Stimulated activated CD8-positive, alpha-beta memory T cell treated with anti-CD3 and anti-CD28 coated beads, Interleukin-15, amount 100 ng/mL, for 1 hour (primary cell): ENCODE results near the gene ZFP69.
"Not testable (repeated sequence)": the region's sequence is repeated elsewhere in the genome, so short reads cannot be mapped to it uniquely, and the experiment has no call there.

Source experiments
- DNase-seq: peaks from one replicate; pipeline ENCODE4 v3.0.0-alpha.2; 2020; ENCODE audit warnings: low read depth

ZFP69 gene

GRCh38 chr1:40476924-40477677, at the start of gene ZFP69:
Gene ZFP69 (plus strand): TSS chr1:40477290. CDS start chr1:40479362, 2,072 bp downstream.
- peak; percentile 37 for DNase-seq

- DNase-seq, result no peak
Observed at GRCh38 chr1:40431385-40431784, 45.7 kb upstream of the ZFP69 start.

GRCh38 chr1:40432644-40433390, 44.3 kb upstream of the ZFP69 start:
- no peak for DNase-seq

GRCh38 chr1:40435471-40435870, 41.6 kb upstream of the ZFP69 start:
- DNase-seq, result no peak

- DNase-seq, result no peak
Observed at GRCh38 chr1:40435876-40436275, 41.2 kb upstream of the ZFP69 start.

- DNase-seq, result no peak
Observed at GRCh38 chr1:40438391-40439015, 38.6 kb upstream of the ZFP69 start.

GRCh38 chr1:40439247-40439646, 37.8 kb upstream of the ZFP69 start:
- DNase-seq, result no peak

GRCh38 chr1:40449684-40450494, 27.2 kb upstream of the ZFP69 start, which contains the start of gene ZFP69B:
Gene ZFP69B (plus strand): TSS chr1:40450476. CDS start chr1:40450962, 486 bp downstream.
- peak; percentile 79 for DNase-seq

GRCh38 chr1:40450495-40451237, 26.4 kb upstream of the ZFP69 start:
- peak; percentile 59 for DNase-seq

- no peak for DNase-seq
Observed at GRCh38 chr1:40451238-40451585, 25.9 kb upstream of the ZFP69 start.

- no peak for DNase-seq
Observed at GRCh38 chr1:40454873-40455272, 22.2 kb upstream of the ZFP69 start.

GRCh38 chr1:40462956-40463590, 14.0 kb upstream of the ZFP69 start:
- DNase-seq, result no peak

GRCh38 chr1:40469327-40469726, 7.8 kb upstream of the ZFP69 start:
- no peak for DNase-seq

GRCh38 chr1:40475268-40475667, 1.8 kb upstream of the ZFP69 start:
- no peak for DNase-seq

- no peak for DNase-seq
Observed at GRCh38 chr1:40477678-40478053, 576 bp downstream of the ZFP69 start.

- no peak for DNase-seq
Observed at GRCh38 chr1:40478276-40478675, 1.2 kb downstream of the ZFP69 start.

- no peak for DNase-seq
Observed at GRCh38 chr1:40479156-40479555, 2.1 kb downstream of the ZFP69 start.

- DNase-seq, result no peak
Observed at GRCh38 chr1:40495315-40495903, 18.3 kb downstream of the ZFP69 start.

GRCh38 chr1:40502651-40503050, 25.6 kb downstream of the ZFP69 start:
- not testable (repeated sequence) for DNase-seq

- no peak for DNase-seq
Observed at GRCh38 chr1:40507973-40508372, 30.9 kb downstream of the ZFP69 start.
